ENCODE data around the gene GNB5. TPM values are rescaled to one million over a fixed set of nuclear protein-coding genes. Genes with fewer than 3 reads are reported as not detected.

GNB5 gene
- total and polyA plus RNA-seq, 2 of the 13 experiments (the other 11 are each of a cell fraction or from before 2014, with no cell fraction given): 13.7 to 14.4 TPM

DNA sequence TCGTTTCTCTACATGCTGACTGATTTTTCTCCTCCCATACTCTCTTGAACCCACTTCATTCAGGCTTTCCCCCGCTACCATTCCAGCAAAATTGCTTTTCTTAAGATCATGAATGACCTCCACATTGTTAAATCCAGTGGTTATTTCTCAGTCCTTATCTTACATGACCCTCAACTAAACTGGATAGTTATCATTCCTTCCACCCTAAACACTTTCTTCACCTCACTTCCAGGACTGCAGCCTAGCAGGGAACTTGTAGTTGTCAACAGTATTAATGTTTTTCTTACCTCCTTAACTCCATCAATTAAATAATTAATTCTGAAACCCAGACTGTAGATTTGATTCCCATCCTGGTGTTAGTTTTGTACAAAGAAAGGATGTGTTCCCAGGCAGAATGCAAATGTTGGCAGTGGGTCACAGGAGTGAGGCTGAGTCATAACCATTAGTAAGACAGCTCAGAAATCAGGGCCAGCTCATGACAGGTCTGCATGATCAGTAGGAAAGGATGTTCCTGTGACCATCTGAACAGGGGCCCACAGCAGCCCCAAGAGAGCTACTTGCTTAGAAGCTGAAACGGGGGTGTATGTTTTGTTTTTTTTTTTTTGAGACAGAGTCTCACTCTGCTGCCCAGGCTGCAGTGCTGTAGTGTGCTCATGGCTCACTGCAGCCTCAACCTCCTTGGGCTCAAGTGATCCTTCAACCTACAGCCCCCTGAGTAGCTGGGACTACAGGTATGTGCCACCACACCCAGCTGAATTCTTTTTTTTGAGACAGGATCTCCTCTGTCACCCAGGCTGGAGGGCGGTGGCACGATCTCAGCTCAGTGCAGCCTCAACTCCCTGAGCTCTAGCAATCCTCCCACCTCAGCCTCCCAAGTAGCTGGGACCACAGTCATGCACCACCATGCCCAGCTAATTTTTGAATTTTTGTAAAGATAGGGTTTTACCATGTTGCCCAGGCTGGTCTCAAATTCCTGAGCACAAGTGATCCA, 87.7 kb downstream of the GNB5 start:
- intact Hi-C loops (cut with micrococcal nuclease; ENCODE audit: unreplicated experiment): no loop called here
- ATAC-seq: peak; percentile 87
- Histone ChIP-seq H3K9ac (ENCODE audit: insufficient read depth, low read depth, low read length) (no peak overlapping the region), H3K27ac (ENCODE audit: extremely low read length, insufficient read depth, low read length) (no peak overlapping the region), H3K27me3 (ENCODE audit: control insufficient read depth in 1 of 2, insufficient read depth in 2 of 2, low read length in 2 of 2) (no peaks in the 10 kb centered on the region), H3K4me2 (ENCODE audit: low read depth, low read length) (peak overlapping the region; percentile 40; the same call in 1 of the 2 replicates), H2AFZ (ENCODE audit: low read length) (no peak overlapping the region), H3K36me3 (replicated peaks in 1 of 2; ENCODE audit: control insufficient read depth in 1 of 2, insufficient read depth in 2 of 2, low read length in 2 of 2) (no peaks in the 10 kb centered on the region), H3K4me1 (ENCODE audit: insufficient read depth, low read length) (peaks cover 47% of the 10 kb centered on the region), H3K4me3 (replicated peaks in 1 of 3; ENCODE audit: insufficient read depth in 1 of 3, low read depth in 2 of 3, low read length in 3 of 3) (no peak overlapping the region), H3K9me3 (ENCODE audit: low read length) (no peaks in the 10 kb centered on the region), H3K79me2 (ENCODE audit: insufficient read depth, low read length) (no peaks in the 10 kb centered on the region), H4K20me1 (ENCODE audit: insufficient read depth, low read length) (no peaks in the 10 kb centered on the region)
- ChIA-PET POLR2A (interaction anchor here (0.7 kb wide), 1 partner anchor 12 kb away, joined by 3 read pairs; no protein-coding TSS in a partner anchor), CTCF (ENCODE audit: low intra/inter-chr PET ratio, low total read pairs) (no interaction called here)
- no peak for FAIRE-seq
- BruUV-seq (replicated peaks): no TSS peak
- in situ Hi-C loops (cut with HindIII; ENCODE audit: extremely low pct_ligation_motif_present, low pct_unique_long_range_greater_than_20kb): no loop called here
- WGBS (ENCODE audit: low lambda C conversion rate): 44% methylated on average over 5 of the region's 5 CpGs
- DNase-seq (ENCODE audit: low spot score): peak; percentile 46
- TF ChIP-seq, protein P1, sequence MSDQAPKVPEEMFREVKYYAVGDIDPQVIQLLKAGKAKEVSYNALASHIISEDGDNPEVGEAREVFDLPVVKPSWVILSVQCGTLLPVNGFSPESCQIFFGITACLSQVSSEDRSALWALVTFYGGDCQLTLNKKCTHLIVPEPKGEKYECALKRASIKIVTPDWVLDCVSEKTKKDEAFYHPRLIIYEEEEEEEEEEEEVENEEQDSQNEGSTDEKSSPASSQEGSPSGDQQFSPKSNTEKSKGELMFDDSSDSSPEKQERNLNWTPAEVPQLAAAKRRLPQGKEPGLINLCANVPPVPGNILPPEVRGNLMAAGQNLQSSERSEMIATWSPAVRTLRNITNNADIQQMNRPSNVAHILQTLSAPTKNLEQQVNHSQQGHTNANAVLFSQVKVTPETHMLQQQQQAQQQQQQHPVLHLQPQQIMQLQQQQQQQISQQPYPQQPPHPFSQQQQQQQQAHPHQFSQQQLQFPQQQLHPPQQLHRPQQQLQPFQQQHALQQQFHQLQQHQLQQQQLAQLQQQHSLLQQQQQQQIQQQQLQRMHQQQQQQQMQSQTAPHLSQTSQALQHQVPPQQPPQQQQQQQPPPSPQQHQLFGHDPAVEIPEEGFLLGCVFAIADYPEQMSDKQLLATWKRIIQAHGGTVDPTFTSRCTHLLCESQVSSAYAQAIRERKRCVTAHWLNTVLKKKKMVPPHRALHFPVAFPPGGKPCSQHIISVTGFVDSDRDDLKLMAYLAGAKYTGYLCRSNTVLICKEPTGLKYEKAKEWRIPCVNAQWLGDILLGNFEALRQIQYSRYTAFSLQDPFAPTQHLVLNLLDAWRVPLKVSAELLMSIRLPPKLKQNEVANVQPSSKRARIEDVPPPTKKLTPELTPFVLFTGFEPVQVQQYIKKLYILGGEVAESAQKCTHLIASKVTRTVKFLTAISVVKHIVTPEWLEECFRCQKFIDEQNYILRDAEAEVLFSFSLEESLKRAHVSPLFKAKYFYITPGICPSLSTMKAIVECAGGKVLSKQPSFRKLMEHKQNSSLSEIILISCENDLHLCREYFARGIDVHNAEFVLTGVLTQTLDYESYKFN (CRISPR knock-in tag; conservative IDR thresholded peaks at IDR 0.05): 0 out of 2 replicates have a peak, but pooled peaks have one; percentile 20
- TF ChIP-seq FOSL2 (CRISPR knock-in tag; IDR thresholded peaks at IDR 0.05) (peak; percentile 90), HOMEZ (CRISPR knock-in tag; IDR thresholded peaks at IDR 0.05; ENCODE audit: low read depth) (peak; percentile 76), RARA (CRISPR knock-in tag; IDR thresholded peaks at IDR 0.05) (peak; percentile 38; the same call in 1 of the 2 replicates), ZNF7 (CRISPR knock-in tag; IDR thresholded peaks at IDR 0.05) (peak; percentile 82), TFE3 (CRISPR knock-in tag; IDR thresholded peaks at IDR 0.05) (peak; percentile 57; the same call in 1 of the 2 replicates), ERF (CRISPR knock-in tag; IDR thresholded peaks at IDR 0.05) (peak; percentile 19; the same call in 1 of the 2 replicates), ZNF121 (CRISPR knock-in tag; IDR thresholded peaks at IDR 0.05) (peak; percentile 46; the same call in 1 of the 2 replicates)
- TF ChIP-seq, protein P2, sequence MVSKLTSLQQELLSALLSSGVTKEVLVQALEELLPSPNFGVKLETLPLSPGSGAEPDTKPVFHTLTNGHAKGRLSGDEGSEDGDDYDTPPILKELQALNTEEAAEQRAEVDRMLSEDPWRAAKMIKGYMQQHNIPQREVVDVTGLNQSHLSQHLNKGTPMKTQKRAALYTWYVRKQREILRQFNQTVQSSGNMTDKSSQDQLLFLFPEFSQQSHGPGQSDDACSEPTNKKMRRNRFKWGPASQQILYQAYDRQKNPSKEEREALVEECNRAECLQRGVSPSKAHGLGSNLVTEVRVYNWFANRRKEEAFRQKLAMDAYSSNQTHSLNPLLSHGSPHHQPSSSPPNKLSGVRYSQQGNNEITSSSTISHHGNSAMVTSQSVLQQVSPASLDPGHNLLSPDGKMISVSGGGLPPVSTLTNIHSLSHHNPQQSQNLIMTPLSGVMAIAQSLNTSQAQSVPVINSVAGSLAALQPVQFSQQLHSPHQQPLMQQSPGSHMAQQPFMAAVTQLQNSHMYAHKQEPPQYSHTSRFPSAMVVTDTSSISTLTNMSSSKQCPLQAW (CRISPR knock-in tag; IDR thresholded peaks at IDR 0.05): 0 out of 2 replicates have a peak, but pooled peaks have one; percentile 37
- TF ChIP-seq, protein P3, sequence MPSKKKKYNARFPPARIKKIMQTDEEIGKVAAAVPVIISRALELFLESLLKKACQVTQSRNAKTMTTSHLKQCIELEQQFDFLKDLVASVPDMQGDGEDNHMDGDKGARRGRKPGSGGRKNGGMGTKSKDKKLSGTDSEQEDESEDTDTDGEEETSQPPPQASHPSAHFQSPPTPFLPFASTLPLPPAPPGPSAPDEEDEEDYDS (CRISPR knock-in tag; IDR thresholded peaks at IDR 0.05): no peak

Data from HepG2 (cell line).